Liver (tissue), 9 donors: ENCODE data around the gene SIM2. TPM values are rescaled to one million over a fixed set of nuclear protein-coding genes. Genes with fewer than 3 reads are reported as not detected.

Experiments
- DNase-seq: peaks from one replicate; pipeline ENCODE4 v3.0.0-alpha.2; 2017; ENCODE audit warnings: low spot score
- H3K27ac ChIP-seq, 2 donors: one replicate each; pipeline ENCODE4 v1.7.0; 2013; ENCODE audit warnings: inconsistent platforms in 2 of 2, low read length in 2 of 2, control low read depth in 1 of 2, low read depth in 1 of 2, mild to moderate bottlenecking in 1 of 2
- H3K27me3 ChIP-seq, 4 donors: one replicate each; pipeline versions ENCODE4 v1.6.1 to v1.7.0; 2013; ENCODE audit warnings: low read length in 3 of 4, inconsistent platforms in 1 of 4, mild to moderate bottlenecking in 1 of 4, moderate library complexity in 1 of 4; ENCODE audit not compliant: control insufficient read depth in 4 of 4, insufficient read depth in 4 of 4
- H3K36me3 ChIP-seq, 4 donors: one replicate each; pipeline versions ENCODE4 v1.6.1 to v1.7.0; 2013; ENCODE audit warnings: low read length in 3 of 4, mild to moderate bottlenecking in 3 of 4, low read depth in 1 of 4, moderate library complexity in 1 of 4; ENCODE audit not compliant: control insufficient read depth in 4 of 4, insufficient read depth in 3 of 4
- H3K4me1 ChIP-seq, 4 donors: one replicate each; pipeline versions ENCODE4 v1.6.1 to v1.7.0; 2013; ENCODE audit warnings: low read length in 3 of 4, mild to moderate bottlenecking in 3 of 4, moderate library complexity in 1 of 4; ENCODE audit not compliant: control insufficient read depth in 4 of 4, insufficient read depth in 4 of 4
- H3K4me3 ChIP-seq, 3 donors: one replicate each; pipeline versions ENCODE4 v1.6.1 to v1.7.0; 2013; ENCODE audit warnings: low read length in 3 of 3, control low read depth in 1 of 3, low read depth in 1 of 3, mild to moderate bottlenecking in 1 of 3
- H3K9ac ChIP-seq, 2 donors: one replicate each; pipeline ENCODE4 v1.7.0; 2013; ENCODE audit warnings: low read length in 2 of 2, mild to moderate bottlenecking in 2 of 2, moderate library complexity in 2 of 2, control low read depth in 1 of 2, low read depth in 1 of 2
- H3K9me3 ChIP-seq, 4 donors: one replicate each; pipeline versions ENCODE4 v1.6.1 to v1.7.0; 2013; ENCODE audit warnings: low read length in 3 of 4; ENCODE audit not compliant: control insufficient read depth in 4 of 4
- EGR1 ChIP-seq, 2 donors: IDR thresholded peaks; 2 replicates each; pipeline ENCODE4 v1.6.1; 2016 to 2018; ENCODE audit warnings: antibody characterized with exemption in 2 of 2, low read depth in 2 of 2
- FOXA1 ChIP-seq: IDR thresholded peaks from 2 replicates; pipeline ENCODE4 v1.6.1; 2016; ENCODE audit warnings: antibody characterized with exemption
- FOXA2 ChIP-seq: IDR thresholded peaks from 2 replicates; pipeline ENCODE4 v1.6.1; 2016; ENCODE audit warnings: antibody characterized with exemption
- GABPA ChIP-seq, 2 donors: IDR thresholded peaks in 1 of 2; conservative IDR thresholded peaks in 1 of 2; 2 replicates each; pipeline ENCODE4 v1.6.1; 2016; ENCODE audit warnings: antibody characterized with exemption in 2 of 2, mild to moderate bottlenecking in 1 of 2, moderate library complexity in 1 of 2
- HNF4A ChIP-seq, 2 donors: conservative IDR thresholded peaks; 2 replicates each; pipeline ENCODE4 v1.6.1; 2016; ENCODE audit warnings: antibody characterized with exemption in 2 of 2, mild to moderate bottlenecking in 2 of 2
- HNF4G ChIP-seq: IDR thresholded peaks from 2 replicates; pipeline ENCODE4 v1.6.1; 2016; ENCODE audit warnings: antibody characterized with exemption
- JUND ChIP-seq, 2 donors: IDR thresholded peaks; 2 replicates each; pipeline ENCODE4 v1.6.1; 2016; ENCODE audit warnings: antibody characterized with exemption in 2 of 2
- NR2F2 ChIP-seq: IDR thresholded peaks from 2 replicates; pipeline ENCODE4 v1.6.1; 2016; ENCODE audit warnings: antibody characterized with exemption
- RAD21 ChIP-seq, 2 donors: IDR thresholded peaks; 2 replicates each; pipeline ENCODE4 v1.6.1; 2016; ENCODE audit warnings: antibody characterized with exemption in 2 of 2, mild to moderate bottlenecking in 2 of 2
- RXRA ChIP-seq, 2 donors: IDR thresholded peaks; 2 replicates each; pipeline ENCODE4 v1.6.1; 2017 to 2018; ENCODE audit warnings: antibody characterized with exemption in 2 of 2, mild to moderate bottlenecking in 1 of 2
- SP1 ChIP-seq: IDR thresholded peaks from 2 replicates; pipeline ENCODE4 v1.6.1; 2018; ENCODE audit warnings: antibody characterized with exemption, mild to moderate bottlenecking
- TAF1 ChIP-seq: conservative IDR thresholded peaks from 2 replicates; pipeline ENCODE4 v1.6.1; 2016; ENCODE audit warnings: antibody characterized with exemption, mild to moderate bottlenecking
- YY1 ChIP-seq: IDR thresholded peaks from 2 replicates; pipeline ENCODE4 v1.6.1; 2016; ENCODE audit warnings: antibody characterized with exemption, mild to moderate bottlenecking
- WGBS: extraction: QIAGEN DNeasy Blood & Tissue Kit; methylation state at CpG from one replicate; pipeline ENCODE4 v1.1.7; 2013; 5-methylcytosine and 5-hydroxymethylcytosine counted together
- polyA plus RNA-seq, 2 donors: library from polyadenylated mRNA; stranded (reverse) in 1 of 2; unstranded in 1 of 2; fragments of 200-250 nt in 1 of 2; fragments of >200 nt in 1 of 2; fragmentation: Nextera tagmentation in 1 of 2; extraction: Ambion mirVana in 1 of 2; gene quantifications; one replicate each; pipeline versions ENCODE4 v1.2.1 to v1.2.3, GENCODE V29; 2013 to 2015
- total RNA-seq, 2 donors: library from RNA; depleted of rRNA; stranded (reverse); fragments of >200 nt; gene quantifications; one replicate each; pipeline ENCODE4 v1.2.3, GENCODE V29; 2014
- TF ChIP-seq, protein P1 (sequence below): IDR thresholded peaks from 2 replicates; pipeline ENCODE4 v1.6.1; 2016; ENCODE audit warnings: antibody characterized with exemption
- TF ChIP-seq, protein P2 (sequence below): IDR thresholded peaks from 2 replicates; pipeline ENCODE4 v1.6.1; 2016; ENCODE audit warnings: antibody characterized with exemption
- TF ChIP-seq, protein P3 (sequence below): fragments of 150-350 bp; IDR thresholded peaks from 2 replicates; pipeline ENCODE4 v1.5.1; 2017; ENCODE audit warnings: improper control_type of control experiment, low read depth, low read length; ENCODE audit not compliant: missing input control
- TF ChIP-seq, protein P4 (sequence below): IDR thresholded peaks from 2 replicates; pipeline ENCODE4 v1.6.1; 2016; ENCODE audit warnings: antibody characterized with exemption
- TF ChIP-seq, protein P5 (sequence below): IDR thresholded peaks from 2 replicates; pipeline ENCODE4 v1.6.1; 2016; ENCODE audit warnings: antibody characterized with exemption, mild to moderate bottlenecking
- donor health status: healthy.
- donor health status: healthy.
- donor health status: healthy.
- donor health status: healthy.
- donor health status: healthy.

SIM2 gene
- total and polyA plus RNA-seq, 4 donors: 0.19 TPM; not detected in 3

DNA sequence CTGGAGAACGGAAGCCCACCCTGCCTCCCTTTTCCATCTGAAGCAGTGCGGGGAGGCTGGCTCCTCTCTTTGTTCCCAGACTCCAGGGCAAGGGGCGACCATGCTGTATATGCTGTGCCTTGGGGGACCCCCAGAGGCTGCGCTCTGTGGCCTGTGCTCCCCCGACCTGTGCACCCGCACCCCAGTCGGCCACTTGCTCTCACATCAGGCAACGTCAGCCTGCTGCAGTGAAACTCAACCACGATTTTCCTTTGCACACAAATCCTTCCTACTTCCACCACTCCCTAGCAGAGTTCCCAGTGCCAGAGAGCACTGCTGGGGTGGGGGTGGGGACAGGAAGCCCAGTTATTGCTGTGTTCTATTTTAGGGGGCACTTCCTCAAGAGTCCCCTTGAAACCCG, 52.5 kb downstream of the SIM2 start (continued):
- TF ChIP-seq RAD21 (IDR thresholded peaks at IDR 0.05): no peak
- TF ChIP-seq, protein P1, sequence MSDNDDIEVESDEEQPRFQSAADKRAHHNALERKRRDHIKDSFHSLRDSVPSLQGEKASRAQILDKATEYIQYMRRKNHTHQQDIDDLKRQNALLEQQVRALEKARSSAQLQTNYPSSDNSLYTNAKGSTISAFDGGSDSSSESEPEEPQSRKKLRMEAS: no peak
- TF ChIP-seq TAF1: no peak
- no peak for TF ChIP-seq HNF4G
- TF ChIP-seq SP1: no peak
- no peak for TF ChIP-seq EGR1 (IDR thresholded peaks at IDR 0.05; ENCODE audit: low read depth in 2 of 2)
- no peak for TF ChIP-seq RXRA (IDR thresholded peaks at IDR 0.05)
- TF ChIP-seq, protein P2, sequence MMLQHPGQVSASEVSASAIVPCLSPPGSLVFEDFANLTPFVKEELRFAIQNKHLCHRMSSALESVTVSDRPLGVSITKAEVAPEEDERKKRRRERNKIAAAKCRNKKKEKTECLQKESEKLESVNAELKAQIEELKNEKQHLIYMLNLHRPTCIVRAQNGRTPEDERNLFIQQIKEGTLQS: no peak
- no peak for TF ChIP-seq JUND (IDR thresholded peaks at IDR 0.05)
- no peak for TF ChIP-seq YY1
- TF ChIP-seq NR2F2: no peak

DNA sequence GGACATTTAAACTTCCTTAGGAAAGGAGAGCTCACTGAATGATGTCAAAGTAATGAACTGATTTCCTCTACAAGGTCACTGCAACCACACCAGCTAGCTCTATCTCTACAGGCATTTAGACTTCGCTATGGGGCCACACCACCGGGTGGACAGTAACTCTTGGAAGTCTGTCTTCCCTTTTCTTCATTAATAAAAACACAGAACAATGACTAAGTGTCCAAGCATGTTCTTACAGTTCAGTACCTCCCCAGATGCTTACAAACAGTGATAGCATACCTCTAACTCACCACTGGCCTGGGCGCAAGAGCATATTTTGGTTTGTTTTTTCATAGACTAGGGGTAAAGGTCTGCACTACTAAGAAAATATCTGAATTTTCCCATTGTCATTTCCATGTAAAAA, 54.6 kb downstream of the SIM2 start:
- TF ChIP-seq SP1: no peak
- TF ChIP-seq, protein P1: no peak
- no peak for TF ChIP-seq EGR1 (IDR thresholded peaks at IDR 0.05; ENCODE audit: low read depth in 2 of 2)
- TF ChIP-seq, protein P3, sequence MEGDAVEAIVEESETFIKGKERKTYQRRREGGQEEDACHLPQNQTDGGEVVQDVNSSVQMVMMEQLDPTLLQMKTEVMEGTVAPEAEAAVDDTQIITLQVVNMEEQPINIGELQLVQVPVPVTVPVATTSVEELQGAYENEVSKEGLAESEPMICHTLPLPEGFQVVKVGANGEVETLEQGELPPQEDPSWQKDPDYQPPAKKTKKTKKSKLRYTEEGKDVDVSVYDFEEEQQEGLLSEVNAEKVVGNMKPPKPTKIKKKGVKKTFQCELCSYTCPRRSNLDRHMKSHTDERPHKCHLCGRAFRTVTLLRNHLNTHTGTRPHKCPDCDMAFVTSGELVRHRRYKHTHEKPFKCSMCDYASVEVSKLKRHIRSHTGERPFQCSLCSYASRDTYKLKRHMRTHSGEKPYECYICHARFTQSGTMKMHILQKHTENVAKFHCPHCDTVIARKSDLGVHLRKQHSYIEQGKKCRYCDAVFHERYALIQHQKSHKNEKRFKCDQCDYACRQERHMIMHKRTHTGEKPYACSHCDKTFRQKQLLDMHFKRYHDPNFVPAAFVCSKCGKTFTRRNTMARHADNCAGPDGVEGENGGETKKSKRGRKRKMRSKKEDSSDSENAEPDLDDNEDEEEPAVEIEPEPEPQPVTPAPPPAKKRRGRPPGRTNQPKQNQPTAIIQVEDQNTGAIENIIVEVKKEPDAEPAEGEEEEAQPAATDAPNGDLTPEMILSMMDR: no peak
- no peak for TF ChIP-seq FOXA1
- no peak for TF ChIP-seq FOXA2
- no peak for TF ChIP-seq TAF1
- TF ChIP-seq JUND (IDR thresholded peaks at IDR 0.05): no peak
- TF ChIP-seq RXRA (IDR thresholded peaks at IDR 0.05): no peak
- Histone ChIP-seq H3K9me3 (no peaks in the 10 kb centered on the region), H3K27ac (no peak overlapping the region), H3K9ac (no peak overlapping the region), H3K4me3 (no peak overlapping the region), H3K36me3 (peaks cover 0 to 8% (median 6%) of the 10 kb centered on the region in 4 donors), H3K4me1 (no peaks in the 10 kb centered on the region), H3K27me3 (no peaks in the 10 kb centered on the region)
- no peak for DNase-seq
- 86% methylated on average over 3 of the region's 3 CpGs for WGBS

DNA sequence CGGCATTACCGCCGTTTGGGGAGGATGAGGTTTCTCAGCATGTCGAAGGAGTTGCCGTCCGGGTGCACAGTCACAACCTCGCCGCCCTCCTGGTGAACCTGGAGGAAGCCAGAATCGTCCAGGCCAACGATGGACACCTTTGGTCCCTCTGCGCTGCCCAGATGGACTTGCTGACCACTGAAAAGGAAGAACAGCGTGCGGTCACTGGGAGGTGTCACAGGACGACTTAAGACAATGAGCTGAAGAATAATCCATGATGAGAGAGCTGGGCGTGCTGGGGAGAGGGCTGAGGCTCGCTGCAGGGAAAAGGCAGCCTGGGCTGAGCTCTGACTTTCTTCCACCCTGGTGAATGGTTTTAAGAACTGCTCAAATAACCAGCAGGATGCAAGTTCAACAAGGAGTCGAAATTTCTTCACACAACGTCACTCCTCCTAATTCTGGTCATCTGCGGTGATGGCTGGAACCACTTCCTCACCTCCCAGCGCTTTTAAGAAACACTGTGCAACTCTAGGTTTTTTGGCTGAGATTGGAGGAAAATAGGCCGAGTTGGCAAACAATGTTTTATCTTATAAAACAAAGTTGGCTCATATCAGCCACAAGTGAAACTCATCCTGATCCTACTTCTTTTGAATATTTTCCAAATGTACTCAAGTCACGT, 55.5 kb downstream of the SIM2 start:
- H3K36me3 ChIP-seq: peaks cover 0 to 8% (median 6%) of the 10 kb centered on the region in 4 donors
- H3K4me3 ChIP-seq: no peak overlapping the region
- no peak overlapping the region for H3K9ac ChIP-seq
- WGBS: 96% methylated on average over 22 of the region's 22 CpGs
- no peak for DNase-seq
- no peaks in the 10 kb centered on the region for H3K27me3 ChIP-seq
- H3K4me1 ChIP-seq: no peaks in the 10 kb centered on the region
- H3K9me3 ChIP-seq: no peaks in the 10 kb centered on the region
- no peak overlapping the region for H3K27ac ChIP-seq
- TF ChIP-seq HNF4A (conservative IDR thresholded peaks at IDR 0.05) (no peak), RXRA (IDR thresholded peaks at IDR 0.05) (no peak), GABPA (IDR thresholded peaks at IDR 0.05 in 1 of 2, conservative IDR thresholded peaks at IDR 0.05 in 1 of 2) (no peak), NR2F2 (no peak), HNF4G (no peak), JUND (IDR thresholded peaks at IDR 0.05) (no peak), FOXA2 (no peak), FOXA1 (no peak), YY1 (no peak), RAD21 (IDR thresholded peaks at IDR 0.05) (no peak), SP1 (no peak), TAF1 (no peak)
- TF ChIP-seq, protein P4, sequence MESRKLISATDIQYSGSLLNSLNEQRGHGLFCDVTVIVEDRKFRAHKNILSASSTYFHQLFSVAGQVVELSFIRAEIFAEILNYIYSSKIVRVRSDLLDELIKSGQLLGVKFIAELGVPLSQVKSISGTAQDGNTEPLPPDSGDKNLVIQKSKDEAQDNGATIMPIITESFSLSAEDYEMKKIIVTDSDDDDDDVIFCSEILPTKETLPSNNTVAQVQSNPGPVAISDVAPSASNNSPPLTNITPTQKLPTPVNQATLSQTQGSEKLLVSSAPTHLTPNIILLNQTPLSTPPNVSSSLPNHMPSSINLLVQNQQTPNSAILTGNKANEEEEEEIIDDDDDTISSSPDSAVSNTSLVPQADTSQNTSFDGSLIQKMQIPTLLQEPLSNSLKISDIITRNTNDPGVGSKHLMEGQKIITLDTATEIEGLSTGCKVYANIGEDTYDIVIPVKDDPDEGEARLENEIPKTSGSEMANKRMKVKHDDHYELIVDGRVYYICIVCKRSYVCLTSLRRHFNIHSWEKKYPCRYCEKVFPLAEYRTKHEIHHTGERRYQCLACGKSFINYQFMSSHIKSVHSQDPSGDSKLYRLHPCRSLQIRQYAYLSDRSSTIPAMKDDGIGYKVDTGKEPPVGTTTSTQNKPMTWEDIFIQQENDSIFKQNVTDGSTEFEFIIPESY: no peak
- TF ChIP-seq, protein P5, sequence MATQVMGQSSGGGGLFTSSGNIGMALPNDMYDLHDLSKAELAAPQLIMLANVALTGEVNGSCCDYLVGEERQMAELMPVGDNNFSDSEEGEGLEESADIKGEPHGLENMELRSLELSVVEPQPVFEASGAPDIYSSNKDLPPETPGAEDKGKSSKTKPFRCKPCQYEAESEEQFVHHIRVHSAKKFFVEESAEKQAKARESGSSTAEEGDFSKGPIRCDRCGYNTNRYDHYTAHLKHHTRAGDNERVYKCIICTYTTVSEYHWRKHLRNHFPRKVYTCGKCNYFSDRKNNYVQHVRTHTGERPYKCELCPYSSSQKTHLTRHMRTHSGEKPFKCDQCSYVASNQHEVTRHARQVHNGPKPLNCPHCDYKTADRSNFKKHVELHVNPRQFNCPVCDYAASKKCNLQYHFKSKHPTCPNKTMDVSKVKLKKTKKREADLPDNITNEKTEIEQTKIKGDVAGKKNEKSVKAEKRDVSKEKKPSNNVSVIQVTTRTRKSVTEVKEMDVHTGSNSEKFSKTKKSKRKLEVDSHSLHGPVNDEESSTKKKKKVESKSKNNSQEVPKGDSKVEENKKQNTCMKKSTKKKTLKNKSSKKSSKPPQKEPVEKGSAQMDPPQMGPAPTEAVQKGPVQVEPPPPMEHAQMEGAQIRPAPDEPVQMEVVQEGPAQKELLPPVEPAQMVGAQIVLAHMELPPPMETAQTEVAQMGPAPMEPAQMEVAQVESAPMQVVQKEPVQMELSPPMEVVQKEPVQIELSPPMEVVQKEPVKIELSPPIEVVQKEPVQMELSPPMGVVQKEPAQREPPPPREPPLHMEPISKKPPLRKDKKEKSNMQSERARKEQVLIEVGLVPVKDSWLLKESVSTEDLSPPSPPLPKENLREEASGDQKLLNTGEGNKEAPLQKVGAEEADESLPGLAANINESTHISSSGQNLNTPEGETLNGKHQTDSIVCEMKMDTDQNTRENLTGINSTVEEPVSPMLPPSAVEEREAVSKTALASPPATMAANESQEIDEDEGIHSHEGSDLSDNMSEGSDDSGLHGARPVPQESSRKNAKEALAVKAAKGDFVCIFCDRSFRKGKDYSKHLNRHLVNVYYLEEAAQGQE: no peak
- TF ChIP-seq, protein P1: no peak
- TF ChIP-seq, protein P3: no peak
